ENCODE measurements around the gene MCCD1.

MCCD1 gene

GRCh38 chr6:31528821-31529328 lies at the start of gene MCCD1:
Gene MCCD1, plus strand, starts transcription at chr6:31528962. Its CDS starts 53 bp downstream, at chr6:31529015.
- no peak within 1 kb of the TSS for H3K4me3 ChIP-seq (ENCODE audit: low read depth, low read length)
- DNase-seq (ENCODE audit: low read depth), result peak; percentile 18
- TF ChIP-seq MYC (IDR thresholded peaks at IDR 0.05; ENCODE audit: low read depth, low read length) (no peak), MAX (IDR thresholded peaks at IDR 0.05; ENCODE audit: low read depth, low read length) (no peak), POLR2A (IDR thresholded peaks at IDR 0.05; ENCODE audit: extremely low read depth, insufficient read length) (no peak), CTCF (IDR thresholded peaks at IDR 0.05; ENCODE audit: low read depth, low read length) (no peak)

GRCh38 chr6:31479151-31479932 lies 49.4 kb upstream of the MCCD1 start:
- no peak for TF ChIP-seq POLR2A (IDR thresholded peaks at IDR 0.05; ENCODE audit: extremely low read depth, insufficient read length)
- no peak for TF ChIP-seq CTCF (IDR thresholded peaks at IDR 0.05; ENCODE audit: low read depth, low read length)
- TF ChIP-seq MYC (IDR thresholded peaks at IDR 0.05; ENCODE audit: low read depth, low read length), result no peak
- no peak for TF ChIP-seq MAX (IDR thresholded peaks at IDR 0.05; ENCODE audit: low read depth, low read length)
- DNase-seq (ENCODE audit: low read depth), result no peak
- no peak overlapping the region for H3K4me3 ChIP-seq (ENCODE audit: low read depth, low read length)

GRCh38 chr6:31479933-31480535 lies 48.7 kb upstream of the MCCD1 start:
- no peak for DNase-seq (ENCODE audit: low read depth)
- no peak overlapping the region for H3K4me3 ChIP-seq (ENCODE audit: low read depth, low read length)
- no peak for TF ChIP-seq MAX (IDR thresholded peaks at IDR 0.05; ENCODE audit: low read depth, low read length)
- TF ChIP-seq CTCF (IDR thresholded peaks at IDR 0.05; ENCODE audit: low read depth, low read length), result no peak
- TF ChIP-seq MYC (IDR thresholded peaks at IDR 0.05; ENCODE audit: low read depth, low read length), result no peak
- TF ChIP-seq POLR2A (IDR thresholded peaks at IDR 0.05; ENCODE audit: extremely low read depth, insufficient read length), result no peak

GRCh38 chr6:31480574-31480973 lies 48.2 kb upstream of the MCCD1 start:
- TF ChIP-seq MAX (IDR thresholded peaks at IDR 0.05; ENCODE audit: low read depth, low read length), result no peak
- no peak for TF ChIP-seq POLR2A (IDR thresholded peaks at IDR 0.05; ENCODE audit: extremely low read depth, insufficient read length)
- TF ChIP-seq CTCF (IDR thresholded peaks at IDR 0.05; ENCODE audit: low read depth, low read length), result no peak
- no peak for TF ChIP-seq MYC (IDR thresholded peaks at IDR 0.05; ENCODE audit: low read depth, low read length)
- no peak overlapping the region for H3K4me3 ChIP-seq (ENCODE audit: low read depth, low read length)
- DNase-seq (ENCODE audit: low read depth), result no peak

- TF ChIP-seq MYC (IDR thresholded peaks at IDR 0.05; ENCODE audit: low read depth, low read length), result no peak
- TF ChIP-seq POLR2A (IDR thresholded peaks at IDR 0.05; ENCODE audit: extremely low read depth, insufficient read length), result no peak
- no peak for TF ChIP-seq CTCF (IDR thresholded peaks at IDR 0.05; ENCODE audit: low read depth, low read length)
- no peak for TF ChIP-seq MAX (IDR thresholded peaks at IDR 0.05; ENCODE audit: low read depth, low read length)
- no peak for DNase-seq (ENCODE audit: low read depth)
- H3K4me3 ChIP-seq (ENCODE audit: low read depth, low read length), result no peak overlapping the region
These were observed 45.4 kb upstream of the MCCD1 start for GRCh38 chr6:31483392-31483791.

Data from NB4 (cell line).